DMS153 (cell line): ENCODE data around the gene PROKR1.

Experiments
- DNase-seq: peaks from one replicate; lab custom pipeline; 2025; lab: John Stamatoyannopoulos, UW

Gene PROKR1

DNA sequence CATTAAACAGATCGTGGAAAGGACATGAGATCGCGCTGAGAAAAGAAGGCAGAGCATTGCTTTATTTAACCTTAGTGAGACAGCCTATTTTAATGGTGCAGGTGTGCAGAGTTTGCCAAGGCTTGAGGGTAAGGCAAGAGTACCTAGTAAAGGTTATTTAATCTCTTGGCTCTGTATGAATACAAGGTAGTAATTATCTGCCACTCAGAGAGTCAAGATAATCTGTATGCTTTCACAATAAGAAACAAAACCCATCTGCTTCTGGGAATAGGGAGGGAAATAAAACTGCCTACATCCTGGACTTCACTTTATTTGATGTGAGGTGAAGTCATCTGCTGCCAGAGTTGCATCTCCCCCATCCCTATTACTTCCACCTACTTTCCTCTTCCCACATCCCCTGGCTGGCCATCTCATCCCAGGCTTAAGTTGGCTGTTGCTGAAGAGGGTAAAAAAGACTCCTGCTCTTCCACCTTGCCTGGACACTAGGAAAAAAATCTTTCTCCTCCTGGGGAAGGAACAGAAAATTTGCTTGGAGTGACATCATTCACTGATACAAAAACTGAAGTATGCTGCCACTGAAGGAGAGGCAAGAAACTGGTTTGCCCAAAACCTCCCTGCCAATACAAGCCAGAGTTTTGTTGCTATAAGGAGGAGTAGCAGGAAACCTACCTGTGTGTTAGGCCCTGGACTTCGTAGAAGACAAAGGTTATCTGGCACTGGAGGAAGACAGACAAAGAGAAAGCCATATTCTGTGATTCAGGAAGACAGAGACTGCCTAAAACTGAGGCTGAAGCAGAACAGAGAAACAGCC, 55.4 kb downstream of the PROKR1 start:
- DNase-seq = peak; percentile 94

DNA sequence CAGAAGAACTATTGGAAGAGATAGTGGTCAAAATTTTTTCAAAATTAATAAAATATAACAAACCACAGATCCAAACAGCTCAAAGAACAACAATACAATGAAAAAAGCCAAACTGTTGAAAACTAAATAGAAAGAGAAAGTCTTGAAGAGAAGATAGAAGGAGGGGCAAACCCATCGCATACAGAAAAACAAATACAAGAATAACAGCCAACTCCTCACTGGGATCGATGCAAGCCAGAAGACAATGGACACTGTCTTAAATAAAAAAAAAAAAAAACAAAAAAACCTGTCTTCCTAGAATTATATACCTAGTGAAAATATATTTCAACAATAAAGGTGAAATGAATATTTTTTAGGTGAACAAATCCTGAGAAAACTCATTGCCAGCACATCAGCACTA, 57.2 kb downstream of the PROKR1 start:
- DNase-seq = no peak

DNA sequence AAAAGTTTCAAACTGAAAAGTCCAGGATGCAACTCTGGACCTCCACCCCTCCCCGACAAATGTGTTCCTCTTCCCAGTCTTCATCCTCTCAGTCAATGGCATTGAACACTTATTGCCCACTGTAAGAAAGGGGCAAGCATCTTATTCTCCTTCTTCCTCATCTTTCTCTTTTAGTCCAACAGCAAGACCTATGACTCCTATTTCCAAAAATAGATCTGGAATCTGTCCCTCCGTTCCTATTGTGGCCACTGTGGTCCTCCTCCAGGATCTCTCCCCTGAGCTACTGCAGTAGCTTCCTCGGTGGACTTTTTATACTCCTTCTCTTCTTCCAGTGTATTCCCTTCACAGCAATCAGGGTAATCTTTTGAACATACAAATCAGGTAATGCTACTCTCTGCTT, 63.3 kb downstream of the PROKR1 start:
- no peak for DNase-seq
